ENCODE measurements around the gene LHPP. TPM values are rescaled to one million over a fixed set of nuclear protein-coding genes. Genes with fewer than 3 reads are reported as not detected.

Gene LHPP
- total RNA-seq, 4 donors from 2014 or later = 8.7 to 19.9 (median 15.5) TPM

- DNase-seq (ENCODE audit: low spot score in 2 of 2) = no peak
- H3K4me3 ChIP-seq (ENCODE audit: low read depth, poor library complexity, severe bottlenecking) = no peak overlapping the region
- intact Hi-C loops (cut with DNase I; ENCODE audit: low total_unique reads) = no loop called here
- WGBS, 2 donors = 84 to 85% methylated on average over 10 of the region's 10 CpGs
- no peak for TF ChIP-seq CTCF (IDR thresholded peaks at IDR 0.05)
- TF ChIP-seq POLR2A (IDR thresholded peaks at IDR 0.05) = no peak
Measured at GRCh38 chr10:124482236-124482800, 20.7 kb downstream of the LHPP start.

- TF ChIP-seq CTCF (IDR thresholded peaks at IDR 0.05) (no peak), POLR2A (IDR thresholded peaks at IDR 0.05) (no peak)
- 86 to 94% methylated on average over 12 of the region's 12 CpGs for WGBS, 2 donors
- H3K4me3 ChIP-seq (ENCODE audit: low read depth, poor library complexity, severe bottlenecking) = no peak overlapping the region
- no peak for DNase-seq (ENCODE audit: low spot score in 2 of 2)
- intact Hi-C loops (cut with DNase I; ENCODE audit: low total_unique reads) = no loop called here
Measured at GRCh38 chr10:124482876-124483275, 21.3 kb downstream of the LHPP start.

- no peak overlapping the region for H3K4me3 ChIP-seq (ENCODE audit: low read depth, poor library complexity, severe bottlenecking)
- no peak for TF ChIP-seq CTCF (IDR thresholded peaks at IDR 0.05)
- TF ChIP-seq POLR2A (IDR thresholded peaks at IDR 0.05) = no peak
- 96 to 97% methylated on average over 16 to 17 of the region's 17 CpGs for WGBS, 2 donors
- DNase-seq (ENCODE audit: low spot score in 2 of 2) = no peak
- intact Hi-C loops (cut with DNase I; ENCODE audit: low total_unique reads) = no loop called here
Measured at GRCh38 chr10:124484031-124484430, 22.4 kb downstream of the LHPP start.

GRCh38 chr10:124484661-124485060 lies 23.0 kb downstream of the LHPP start:
- 86 to 92% methylated on average over 2 of the region's 2 CpGs for WGBS, 2 donors
- no peak overlapping the region for H3K4me3 ChIP-seq (ENCODE audit: low read depth, poor library complexity, severe bottlenecking)
- no peak for TF ChIP-seq CTCF (IDR thresholded peaks at IDR 0.05)
- no peak for TF ChIP-seq POLR2A (IDR thresholded peaks at IDR 0.05)
- no peak for DNase-seq (ENCODE audit: low spot score in 2 of 2)
- intact Hi-C loops (cut with DNase I; ENCODE audit: low total_unique reads) = no loop called here

- H3K4me3 ChIP-seq (ENCODE audit: low read depth, poor library complexity, severe bottlenecking) = no peak overlapping the region
- intact Hi-C loops (cut with DNase I; ENCODE audit: low total_unique reads) = no loop called here
- no peak for DNase-seq (ENCODE audit: low spot score in 2 of 2)
- 94 to 96% methylated on average over 6 of the region's 6 CpGs for WGBS, 2 donors
- no peak for TF ChIP-seq CTCF (IDR thresholded peaks at IDR 0.05)
- no peak for TF ChIP-seq POLR2A (IDR thresholded peaks at IDR 0.05)
Measured at GRCh38 chr10:124486635-124487034, 25.0 kb downstream of the LHPP start.

GRCh38 chr10:124491105-124491504 lies 29.5 kb downstream of the LHPP start:
- WGBS, 2 donors = 94 to 97% methylated on average over 9 of the region's 9 CpGs
- no peak for TF ChIP-seq POLR2A (IDR thresholded peaks at IDR 0.05)
- no peak overlapping the region for H3K4me3 ChIP-seq (ENCODE audit: low read depth, poor library complexity, severe bottlenecking)
- no peak for DNase-seq (ENCODE audit: low spot score in 2 of 2)
- intact Hi-C loops (cut with DNase I; ENCODE audit: low total_unique reads) = no loop called here
